Testis (tissue), 2 donors: ENCODE data around the gene CPLANE2.

ENCODE experiments used
- POLR2A ChIP-seq: fragments of 450-650 bp; IDR thresholded peaks from one replicate; pipeline ENCODE4 v1.6.1; 2017; ENCODE audit warnings: antibody characterized with exemption, mild to moderate bottlenecking, moderate library complexity
- TF ChIP-seq, protein P1 (sequence below), 3 experiments: fragments of 450-650 bp in 2 of 3; fragments of 200-600 bp in 1 of 3; sonication (generic) in 1 of 3; IDR thresholded peaks; one replicate each; pipeline ENCODE4 v1.5.1; 2016 to 2019; ENCODE audit warnings: antibody characterized with exemption in 3 of 3, mild to moderate bottlenecking in 2 of 3, moderate library complexity in 1 of 3

DNA sequence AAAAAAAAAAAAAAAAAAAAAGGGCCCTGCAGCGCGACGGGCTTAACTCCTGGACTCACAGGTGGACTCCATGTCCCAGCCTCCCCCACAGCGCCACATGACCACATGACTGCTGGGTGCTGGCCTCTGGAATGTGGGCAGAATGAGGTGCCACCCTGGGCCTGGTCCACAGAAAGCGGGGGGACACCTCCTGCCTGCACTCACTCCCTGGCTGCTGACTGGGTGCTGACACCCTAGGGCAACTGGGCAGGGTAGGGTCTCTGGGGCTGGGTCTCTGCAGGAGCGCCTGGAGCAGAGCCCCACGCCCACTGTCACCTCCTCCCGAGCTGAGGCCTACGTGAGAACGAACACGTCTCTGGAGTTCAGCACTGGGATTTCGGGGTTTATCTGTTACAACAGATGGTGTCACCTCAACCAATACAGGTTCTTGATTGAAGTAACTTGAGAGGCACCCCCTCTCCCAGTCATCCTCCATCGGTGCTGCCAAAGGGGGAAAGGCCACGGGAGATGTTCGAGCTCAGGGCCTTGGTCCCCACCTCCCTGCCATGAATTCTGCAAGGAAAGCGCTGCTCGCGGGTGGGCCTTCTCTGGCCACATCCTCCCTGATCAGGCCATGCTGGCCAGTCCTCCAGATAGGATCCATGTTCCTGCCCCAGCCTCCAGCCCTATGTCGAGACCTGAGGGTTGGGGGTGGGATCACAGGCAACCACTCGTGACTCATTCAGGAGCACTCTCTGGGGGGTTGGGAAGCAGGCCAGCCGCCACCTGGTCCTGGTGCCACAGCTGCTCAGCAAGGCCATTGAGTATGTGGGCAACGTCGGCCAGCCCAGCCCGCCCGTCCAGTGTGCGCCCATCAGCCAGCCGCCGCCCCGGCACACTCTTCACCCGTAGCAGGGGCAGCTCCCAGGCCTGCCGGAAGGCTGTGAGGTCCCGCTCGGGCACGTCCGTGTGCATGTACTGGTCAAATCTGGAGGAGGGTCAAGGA is 5.4 kb downstream of the CPLANE2 start:
- TF ChIP-seq, protein P1, sequence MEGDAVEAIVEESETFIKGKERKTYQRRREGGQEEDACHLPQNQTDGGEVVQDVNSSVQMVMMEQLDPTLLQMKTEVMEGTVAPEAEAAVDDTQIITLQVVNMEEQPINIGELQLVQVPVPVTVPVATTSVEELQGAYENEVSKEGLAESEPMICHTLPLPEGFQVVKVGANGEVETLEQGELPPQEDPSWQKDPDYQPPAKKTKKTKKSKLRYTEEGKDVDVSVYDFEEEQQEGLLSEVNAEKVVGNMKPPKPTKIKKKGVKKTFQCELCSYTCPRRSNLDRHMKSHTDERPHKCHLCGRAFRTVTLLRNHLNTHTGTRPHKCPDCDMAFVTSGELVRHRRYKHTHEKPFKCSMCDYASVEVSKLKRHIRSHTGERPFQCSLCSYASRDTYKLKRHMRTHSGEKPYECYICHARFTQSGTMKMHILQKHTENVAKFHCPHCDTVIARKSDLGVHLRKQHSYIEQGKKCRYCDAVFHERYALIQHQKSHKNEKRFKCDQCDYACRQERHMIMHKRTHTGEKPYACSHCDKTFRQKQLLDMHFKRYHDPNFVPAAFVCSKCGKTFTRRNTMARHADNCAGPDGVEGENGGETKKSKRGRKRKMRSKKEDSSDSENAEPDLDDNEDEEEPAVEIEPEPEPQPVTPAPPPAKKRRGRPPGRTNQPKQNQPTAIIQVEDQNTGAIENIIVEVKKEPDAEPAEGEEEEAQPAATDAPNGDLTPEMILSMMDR (IDR thresholded peaks at IDR 0.05): no peak
- TF ChIP-seq POLR2A: no peak
